Fibroblast of pulmonary artery (primary cell): ENCODE data around the gene KRT15.

Source experiments
- DNase-seq: peaks from one replicate; pipeline ENCODE4 v3.0.0-alpha.2; 2010; ENCODE audit warnings: low read depth
- H3K4me3 ChIP-seq: replicated peaks from 2 replicates; pipeline ENCODE4 v1.5.1; 2011; ENCODE audit warnings: low read depth, mild to moderate bottlenecking, control low read depth, low read length, moderate library complexity
- CTCF ChIP-seq: IDR thresholded peaks from 2 replicates; pipeline ENCODE4 v1.5.1; 2011; ENCODE audit warnings: mild to moderate bottlenecking, control low read depth, low read length, inconsistent platforms; ENCODE audit errors: missing control alignments

The KRT15 gene

GRCh38 chr17:41534899-41535546 lies 16.3 kb upstream of the KRT15 start:
- H3K4me3 ChIP-seq: no peak overlapping the region
- TF ChIP-seq CTCF: no peak
- no peak for DNase-seq

- no peak for TF ChIP-seq CTCF
- no peak overlapping the region for H3K4me3 ChIP-seq
- DNase-seq: no peak
Observed at GRCh38 chr17:41533613-41534012, 14.9 kb upstream of the KRT15 start.

- no peak overlapping the region for H3K4me3 ChIP-seq
- no peak for DNase-seq
- no peak for TF ChIP-seq CTCF
Observed at GRCh38 chr17:41532947-41533570, 14.4 kb upstream of the KRT15 start.

GRCh38 chr17:41531993-41532392 lies 13.3 kb upstream of the KRT15 start:
- no peak for TF ChIP-seq CTCF
- DNase-seq: no peak
- no peak overlapping the region for H3K4me3 ChIP-seq

- peak; percentile 85 for DNase-seq
- no peak overlapping the region for H3K4me3 ChIP-seq
- TF ChIP-seq CTCF: no peak
Observed at GRCh38 chr17:41530062-41531048, 11.7 kb upstream of the KRT15 start.

GRCh38 chr17:41529491-41529915 lies 10.8 kb upstream of the KRT15 start:
- no peak overlapping the region for H3K4me3 ChIP-seq
- no peak for TF ChIP-seq CTCF
- DNase-seq: no peak
